ENCODE results near the gene PRSS50.

Gene PRSS50

DNA sequence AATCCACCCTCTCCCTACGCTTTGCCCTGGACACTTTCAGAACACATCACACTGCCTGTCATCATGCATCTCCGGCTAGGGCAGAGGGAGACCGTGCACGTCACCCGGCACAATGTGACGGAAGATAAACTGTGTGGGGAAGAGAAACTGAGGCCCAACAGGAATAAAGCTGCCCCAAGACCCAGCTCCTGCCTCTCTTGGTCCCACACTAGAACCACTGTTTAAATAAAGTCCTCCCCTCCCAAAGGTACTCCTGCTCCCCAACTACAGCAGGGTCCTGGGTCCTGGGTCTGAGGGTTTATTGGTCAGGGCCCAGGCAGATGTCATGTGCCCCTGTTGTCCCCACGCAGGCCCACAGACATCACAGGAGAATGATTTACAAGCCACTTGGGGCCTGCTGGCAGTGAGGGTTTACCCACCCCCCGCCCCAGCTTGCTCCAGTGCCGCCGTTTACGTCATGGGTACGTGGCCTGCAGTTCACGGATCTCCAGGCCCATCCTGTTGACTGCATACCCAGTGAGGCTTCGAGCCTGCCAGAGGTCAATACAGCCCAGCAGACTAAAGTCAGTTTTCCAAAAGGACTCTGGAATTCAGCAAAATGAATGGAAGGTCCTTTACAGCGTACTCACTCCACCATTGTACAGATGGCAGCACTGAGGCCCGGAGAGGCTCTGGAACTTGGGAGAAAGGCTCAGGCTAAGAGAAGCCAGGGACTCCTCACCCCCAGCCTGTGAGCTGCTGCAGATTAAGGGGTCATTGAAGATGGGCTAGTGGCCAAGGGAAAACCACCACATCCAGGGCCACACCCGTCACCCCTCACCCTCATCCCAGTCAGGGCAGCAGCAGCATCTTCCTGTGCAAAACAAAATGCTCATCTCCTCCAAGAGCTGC, 47.4 kb downstream of the PRSS50 start:
- DNase-seq (ENCODE audit: low read depth in 2 of 2): no peak

- DNase-seq (ENCODE audit: low read depth in 2 of 2): no peak
Observed at GRCh38 chr3:46669191-46669999, 48.3 kb downstream of the PRSS50 start.

DNA sequence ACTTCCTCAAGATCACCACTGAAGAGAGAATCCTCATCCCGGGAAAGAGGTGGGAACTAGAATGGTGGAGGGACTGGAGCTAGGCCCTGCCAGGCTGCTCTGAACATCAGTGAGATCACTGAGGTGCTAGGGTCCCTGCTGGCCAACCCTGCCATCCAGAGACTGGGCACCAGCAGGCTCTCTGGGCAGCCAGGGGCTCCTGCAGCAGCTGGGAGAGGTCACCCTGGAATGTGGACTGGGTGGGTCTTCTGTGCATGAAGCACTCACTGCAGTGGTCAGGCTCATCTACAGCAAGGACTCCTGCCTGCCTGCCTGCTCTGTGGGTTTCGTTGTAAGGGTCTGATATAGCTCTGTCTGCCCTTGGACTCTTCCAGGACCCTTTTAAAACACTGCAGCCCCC, 49.1 kb downstream of the PRSS50 start:
- no peak for DNase-seq (ENCODE audit: low read depth in 2 of 2)

DNA sequence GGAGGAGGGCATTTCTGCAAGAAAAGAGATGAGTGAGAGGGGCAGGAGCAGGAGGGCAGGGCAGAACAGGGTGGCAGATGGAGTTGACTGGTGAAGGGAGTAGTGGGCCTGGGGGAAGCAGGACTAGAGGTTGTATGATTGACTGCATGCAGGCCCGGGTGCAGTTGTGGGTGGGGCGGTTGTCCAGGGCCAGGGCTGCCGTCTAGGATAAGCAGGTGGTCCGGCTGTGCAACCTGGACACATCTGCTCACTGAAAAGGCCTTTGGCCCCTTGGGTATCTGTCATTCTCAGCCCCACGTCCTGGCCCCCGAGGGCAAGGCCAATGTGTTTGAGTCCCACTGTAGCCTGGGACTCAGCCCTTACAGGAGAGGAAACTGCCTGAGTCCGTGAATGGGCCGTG, 49.6 kb downstream of the PRSS50 start:
- no peak for DNase-seq (ENCODE audit: low read depth in 2 of 2)

- no peak for DNase-seq (ENCODE audit: low read depth in 2 of 2)
Observed at GRCh38 chr3:46667657-46668056, 50.0 kb downstream of the PRSS50 start.

- DNase-seq (ENCODE audit: low read depth in 2 of 2): no peak
Observed at GRCh38 chr3:46667061-46667621, 50.5 kb downstream of the PRSS50 start.

DNA sequence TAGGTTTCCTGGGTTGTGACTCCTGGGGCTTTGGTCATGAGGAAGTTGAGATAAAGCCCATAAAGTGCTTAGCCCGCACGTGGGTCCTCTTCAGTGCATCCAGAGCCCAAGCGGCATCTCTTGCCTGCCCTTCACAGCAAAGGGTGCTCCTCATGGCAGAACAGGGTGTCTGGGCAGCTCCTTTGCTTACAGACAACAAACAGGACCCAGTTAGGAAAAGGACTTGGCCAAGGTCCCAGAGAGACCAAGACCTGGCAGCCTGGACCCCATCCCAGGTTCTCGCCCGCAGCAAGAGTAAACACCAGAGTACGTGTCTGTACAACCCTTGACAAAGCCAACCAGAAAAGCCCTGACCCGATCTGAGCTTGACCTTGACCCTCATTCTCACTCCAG, 51.2 kb downstream of the PRSS50 start:
- no peak for DNase-seq (ENCODE audit: low read depth in 2 of 2)

DNA sequence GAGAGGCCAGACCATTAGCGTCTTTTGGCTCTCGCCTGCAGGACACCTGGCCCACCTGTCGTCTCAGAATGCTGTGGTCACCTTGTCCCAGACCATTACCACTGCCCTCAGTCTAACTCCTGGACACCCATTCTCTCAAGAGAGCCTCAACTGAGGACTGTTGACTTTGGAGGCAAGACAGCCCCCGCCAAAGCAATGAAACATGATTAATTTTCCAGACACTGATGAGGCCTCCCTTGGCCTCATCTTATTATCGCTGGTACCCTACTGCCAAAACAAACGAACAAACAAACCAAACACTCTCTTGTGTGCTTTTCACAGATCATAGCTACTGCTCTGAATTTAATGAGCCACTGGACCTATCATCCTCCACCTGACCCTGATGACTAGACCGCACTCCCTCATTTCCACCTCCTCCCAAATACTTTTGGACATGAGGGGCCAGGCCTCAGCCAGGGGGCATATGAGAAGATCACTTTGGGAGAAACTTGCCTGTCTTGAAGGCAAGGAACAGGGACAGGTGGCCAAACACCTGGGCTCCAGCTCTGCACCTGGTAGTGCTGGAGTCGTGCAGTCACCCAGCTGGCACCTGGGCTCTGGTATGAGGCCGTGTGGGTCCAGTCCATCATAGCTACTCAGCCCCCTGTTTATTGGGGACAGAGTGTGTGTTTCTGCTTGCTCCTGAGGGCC, 51.8 kb downstream of the PRSS50 start:
- no peak for DNase-seq (ENCODE audit: low read depth in 2 of 2)

- no peak for DNase-seq (ENCODE audit: low read depth in 2 of 2)
Observed at GRCh38 chr3:46664971-46665762, 52.5 kb downstream of the PRSS50 start.

DNA sequence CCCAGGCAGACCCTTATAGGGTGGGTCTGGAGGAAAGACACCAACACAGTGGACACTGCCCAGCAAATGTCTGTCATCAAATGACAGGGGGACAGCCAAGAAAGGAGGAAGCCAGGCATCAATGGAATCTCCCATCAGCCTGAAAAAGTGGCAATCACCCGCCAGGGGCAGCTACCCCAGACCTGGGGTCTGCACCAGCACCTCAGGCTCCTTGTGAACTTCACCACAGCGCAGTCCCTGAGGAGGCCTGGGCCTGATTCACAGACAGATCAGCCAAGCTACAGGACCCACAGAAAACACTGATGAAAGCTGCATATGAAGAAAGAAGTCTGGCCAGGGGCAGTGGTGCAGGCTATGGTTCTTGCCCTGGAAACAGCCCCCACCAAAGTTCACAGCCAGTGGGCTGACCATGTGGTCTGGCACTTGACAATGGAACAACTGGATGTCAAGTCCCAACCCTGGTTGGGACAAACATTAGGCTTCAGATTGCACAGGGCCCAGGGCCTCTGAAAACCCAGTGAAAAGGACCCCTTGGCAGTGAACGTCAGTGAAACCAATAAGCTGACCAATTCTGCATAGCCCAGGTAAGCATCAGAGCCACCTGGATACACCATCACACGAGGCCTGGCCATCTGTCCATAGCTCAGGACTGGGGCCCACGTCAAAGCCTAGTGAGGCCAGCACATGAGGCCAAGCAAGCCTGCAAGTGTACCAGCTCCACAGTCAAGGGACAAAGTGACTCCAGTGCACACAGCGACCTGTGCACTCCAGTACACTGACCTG, 53.3 kb downstream of the PRSS50 start:
- no peak for DNase-seq (ENCODE audit: low read depth in 2 of 2)

DNA sequence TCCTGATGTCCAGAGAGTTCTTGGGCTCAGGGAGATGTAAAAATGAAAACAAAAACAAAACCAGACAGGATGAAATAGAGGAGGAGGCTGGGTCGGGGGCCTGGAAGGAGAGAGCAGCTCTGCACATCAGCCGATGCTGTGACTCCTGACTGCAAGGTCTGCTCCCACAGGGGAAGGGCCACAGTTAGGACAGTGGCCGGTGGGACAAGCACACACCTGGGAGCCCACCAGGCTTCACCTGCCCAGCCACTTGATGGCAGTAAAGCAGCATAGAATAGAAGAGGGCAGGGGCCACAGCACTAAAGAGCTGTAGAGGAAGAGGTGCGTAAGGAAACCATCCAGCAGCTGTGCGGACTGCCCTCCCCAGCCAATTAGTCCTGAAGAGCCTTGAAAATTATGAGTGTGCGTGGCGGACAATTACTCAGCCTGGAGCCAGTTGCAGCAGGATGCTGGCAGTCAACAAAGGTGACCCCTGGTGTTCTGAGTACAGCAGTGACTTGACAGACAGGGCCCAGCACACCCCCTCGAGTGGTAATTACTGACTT, 54.0 kb downstream of the PRSS50 start:
- no peak for DNase-seq (ENCODE audit: low read depth in 2 of 2)

- DNase-seq (ENCODE audit: low read depth in 2 of 2): no peak
Observed at GRCh38 chr3:46662771-46663551, 54.7 kb downstream of the PRSS50 start.
